ENCODE measurements around the gene OR10G7. TPM values are rescaled to one million over a fixed set of nuclear protein-coding genes. Genes with fewer than 3 reads are reported as not detected.
"Not testable (repeated sequence)": the region's sequence is repeated elsewhere in the genome, so short reads cannot be mapped to it uniquely, and the experiment has no call there.

OR10G7 gene
- total RNA-seq, 2 experiments from 2014 or later, result not detected

DNA sequence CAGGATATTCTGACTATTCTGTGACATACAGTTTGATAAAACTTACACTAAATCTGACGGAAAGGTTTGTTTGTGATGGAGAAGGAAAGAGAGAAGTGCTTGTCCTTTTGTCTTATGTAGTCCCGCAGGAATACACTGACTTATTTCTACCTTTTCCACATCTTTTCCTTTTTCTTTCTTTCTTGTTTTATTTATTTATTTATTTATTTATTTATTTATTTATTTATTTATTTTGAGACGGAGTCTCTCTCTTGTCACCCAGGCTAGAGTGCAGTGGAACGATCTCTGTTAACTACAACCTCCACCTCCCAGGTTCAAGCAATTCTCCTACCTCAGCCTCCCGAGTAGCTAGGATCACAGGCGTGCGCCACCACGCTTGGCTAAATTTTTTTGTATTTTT is 31.0 kb upstream of the OR10G7 start:
- no peak for ATAC-seq
- no peaks in the 10 kb centered on the region for H3K36me3 Mint-ChIP-seq
- H3K27me3 Mint-ChIP-seq, result peaks cover 24% of the 10 kb centered on the region
- H3K27ac Mint-ChIP-seq, result no peak overlapping the region
- H3K4me1 Mint-ChIP-seq, result peaks cover 17% of the 10 kb centered on the region
- CTCF ChIA-PET, result interaction anchor here (1.0 to 1.9 kb wide), 14 partner anchors 8 to 126 kb away, joined by 3 to 27 read pairs (median 5); partner anchors contain the start of genes OR10G7 and VWA5A
- no peak overlapping the region for H3K4me3 Mint-ChIP-seq
- DNase-seq, result no peak
- H3K9me3 Mint-ChIP-seq (ENCODE audit: low read depth), result no peaks in the 10 kb centered on the region

GRCh38 chr11:124071623-124071948 is 30.5 kb upstream of the OR10G7 start:
- Mint-ChIP-seq H3K4me3 (no peak overlapping the region), H3K4me1 (peaks cover 15% of the 10 kb centered on the region), H3K36me3 (no peaks in the 10 kb centered on the region), H3K9me3 (ENCODE audit: low read depth) (no peaks in the 10 kb centered on the region), H3K27ac (no peak overlapping the region), H3K27me3 (peaks cover 21% of the 10 kb centered on the region)
- ATAC-seq (no peak), DNase-seq (no peak)
- CTCF ChIA-PET, result interaction anchor here (0.6 to 1.9 kb wide), 16 partner anchors 9 to 127 kb away, joined by 3 to 27 read pairs (median 4); partner anchors contain the start of genes OR10G7 and VWA5A

GRCh38 chr11:124070915-124071622 is 29.9 kb upstream of the OR10G7 start:
- Mint-ChIP-seq H3K27me3 (peaks cover 20% of the 10 kb centered on the region), H3K36me3 (no peaks in the 10 kb centered on the region), H3K4me1 (peaks cover 15% of the 10 kb centered on the region), H3K27ac (no peak overlapping the region), H3K9me3 (ENCODE audit: low read depth) (no peaks in the 10 kb centered on the region), H3K4me3 (no peak overlapping the region)
- DNase-seq (peak; percentile 76), ATAC-seq (peak; percentile 47)
- CTCF ChIA-PET, result interaction anchor here (0.6 to 2.9 kb wide), 16 partner anchors 9 to 127 kb away, joined by 3 to 27 read pairs (median 5); partner anchors contain the start of genes OR10G7 and VWA5A

GRCh38 chr11:124069429-124070401 is 28.6 kb upstream of the OR10G7 start:
- CTCF ChIA-PET, result interaction anchor here (1.0 to 2.9 kb wide), 9 partner anchors 12 to 516 kb away, joined by 3 to 22 read pairs (median 3); partner anchors contain the start of gene VWA5A
- peaks cover 15% of the 10 kb centered on the region for H3K4me1 Mint-ChIP-seq
- H3K27me3 Mint-ChIP-seq, result peaks cover 19% of the 10 kb centered on the region
- no peaks in the 10 kb centered on the region for H3K36me3 Mint-ChIP-seq
- peak; percentile 96 for ATAC-seq
- H3K27ac Mint-ChIP-seq, result no peak overlapping the region
- H3K4me3 Mint-ChIP-seq, result peak overlapping the region; percentile 31
- DNase-seq, result peak; percentile 75
- no peaks in the 10 kb centered on the region for H3K9me3 Mint-ChIP-seq (ENCODE audit: low read depth)

DNA sequence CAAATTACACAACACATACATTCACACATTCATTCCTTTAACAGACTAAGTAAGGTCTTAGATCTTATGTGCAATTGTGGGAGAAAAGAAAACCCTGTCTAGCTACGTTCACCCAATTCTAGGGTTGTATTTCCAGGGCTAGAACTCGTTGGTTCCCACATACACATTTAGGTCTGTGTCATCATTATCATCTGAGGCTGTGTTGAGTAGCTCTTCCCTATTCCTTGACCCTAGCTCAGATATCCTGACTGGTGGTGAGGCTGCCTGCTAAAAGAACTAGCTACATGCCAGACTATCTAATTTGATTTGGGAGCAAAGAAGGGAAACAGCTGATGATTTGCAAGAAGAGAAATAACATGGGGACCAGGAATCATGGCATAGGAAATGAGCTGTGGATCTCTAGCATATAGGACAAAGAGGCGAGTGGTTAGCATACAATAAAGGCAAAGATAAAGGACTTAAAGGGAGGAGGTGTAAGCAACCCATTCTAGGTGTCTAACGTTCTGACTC is 27.5 kb upstream of the OR10G7 start:
- CTCF ChIA-PET, result interaction anchor here (1.1 to 2.9 kb wide), 6 partner anchors 13 to 264 kb away, joined by 3 to 22 read pairs (median 4); partner anchors contain the start of gene VWA5A
- Mint-ChIP-seq H3K9me3 (ENCODE audit: low read depth) (no peaks in the 10 kb centered on the region), H3K4me1 (peaks cover 15% of the 10 kb centered on the region), H3K27me3 (peaks cover 19% of the 10 kb centered on the region), H3K36me3 (no peaks in the 10 kb centered on the region), H3K4me3 (no peak overlapping the region), H3K27ac (no peak overlapping the region)
- no peak for ATAC-seq
- no peak for DNase-seq

DNA sequence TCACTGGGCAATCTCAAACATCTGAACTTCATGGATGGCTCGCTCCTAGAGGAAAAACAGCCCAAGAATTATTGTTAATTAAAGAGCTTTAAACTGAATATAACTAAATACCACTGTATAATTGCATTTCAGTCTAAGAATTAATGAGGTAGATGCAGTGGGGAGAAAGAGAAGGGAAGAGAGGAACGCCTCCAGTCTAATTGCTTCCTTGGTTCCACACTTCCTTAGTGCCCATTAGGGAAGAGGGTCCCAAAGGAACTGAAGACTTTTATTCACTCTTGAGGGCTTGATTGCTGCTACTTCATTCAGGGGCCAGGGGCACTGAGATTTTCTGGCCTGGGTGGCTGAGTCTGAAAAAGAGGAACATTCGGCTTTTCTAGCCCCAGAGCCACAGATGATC is 11.8 kb upstream of the OR10G7 start:
- CTCF ChIA-PET, result no interaction called here
- peaks cover 3% of the 10 kb centered on the region for H3K27me3 Mint-ChIP-seq
- no peaks in the 10 kb centered on the region for H3K36me3 Mint-ChIP-seq
- ATAC-seq (no peak), DNase-seq (no peak)
- no peaks in the 10 kb centered on the region for H3K9me3 Mint-ChIP-seq (ENCODE audit: low read depth)
- no peak overlapping the region for H3K4me3 Mint-ChIP-seq
- no peak overlapping the region for H3K27ac Mint-ChIP-seq
- H3K4me1 Mint-ChIP-seq, result peaks cover 3% of the 10 kb centered on the region

GRCh38 chr11:124050748-124051147 is 9.6 kb upstream of the OR10G7 start:
- H3K36me3 Mint-ChIP-seq, result no peaks in the 10 kb centered on the region
- ATAC-seq (peak; percentile 20), DNase-seq (no peak)
- peaks cover 3% of the 10 kb centered on the region for H3K4me1 Mint-ChIP-seq
- CTCF ChIA-PET, result no interaction called here
- no peak overlapping the region for H3K4me3 Mint-ChIP-seq
- no peak overlapping the region for H3K27ac Mint-ChIP-seq
- no peaks in the 10 kb centered on the region for H3K9me3 Mint-ChIP-seq (ENCODE audit: low read depth)
- H3K27me3 Mint-ChIP-seq, result peaks cover 2% of the 10 kb centered on the region

GRCh38 chr11:124043420-124043819 is 2.3 kb upstream of the OR10G7 start:
- CTCF ChIA-PET, result interaction anchor here (0.6 kb wide), 1 partner anchor 28 kb away, joined by 3 read pairs; no protein-coding TSS in a partner anchor
- ATAC-seq (no peak), DNase-seq (no peak)
- Mint-ChIP-seq H3K4me1 (no peaks in the 10 kb centered on the region), H3K4me3 (no peak overlapping the region), H3K27me3 (no peaks in the 10 kb centered on the region), H3K9me3 (ENCODE audit: low read depth) (no peaks in the 10 kb centered on the region), H3K27ac (no peak overlapping the region), H3K36me3 (no peaks in the 10 kb centered on the region)

GRCh38 chr11:124039557-124039956 is 1.6 kb downstream of the OR10G7 start:
- Mint-ChIP-seq H3K27me3 (no peaks in the 10 kb centered on the region), H3K4me3 (no peak overlapping the region), H3K27ac (no peak overlapping the region), H3K4me1 (no peaks in the 10 kb centered on the region), H3K9me3 (ENCODE audit: low read depth) (no peaks in the 10 kb centered on the region), H3K36me3 (no peaks in the 10 kb centered on the region)
- CTCF ChIA-PET, result no interaction called here
- ATAC-seq, result no peak
- DNase-seq, result no peak

DNA sequence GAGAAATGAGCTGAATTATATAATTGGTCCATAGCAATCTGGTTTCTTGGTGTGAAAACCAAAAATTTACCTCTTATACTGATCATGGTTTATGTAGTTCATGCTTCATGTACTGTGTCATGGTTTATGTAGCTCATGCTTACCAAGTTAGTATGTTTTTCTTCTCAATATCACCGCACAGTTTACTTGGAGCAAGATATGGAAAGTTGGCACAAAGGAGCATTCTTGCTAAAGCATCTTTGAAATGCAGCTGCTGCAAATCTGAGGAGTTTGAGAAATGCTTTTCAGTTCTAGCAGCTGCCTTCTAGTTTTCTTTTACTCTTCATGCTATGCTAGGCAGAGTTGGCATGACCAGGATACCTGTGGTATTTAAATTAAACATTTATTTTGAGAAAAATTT is 4.5 kb downstream of the OR10G7 start:
- no peak overlapping the region for H3K4me3 Mint-ChIP-seq
- DNase-seq (no peak), ATAC-seq (no peak)
- H3K4me1 Mint-ChIP-seq, result no peaks in the 10 kb centered on the region
- H3K9me3 Mint-ChIP-seq (ENCODE audit: low read depth), result no peaks in the 10 kb centered on the region
- CTCF ChIA-PET, result no interaction called here
- no peak overlapping the region for H3K27ac Mint-ChIP-seq
- H3K27me3 Mint-ChIP-seq, result no peaks in the 10 kb centered on the region
- H3K36me3 Mint-ChIP-seq, result no peaks in the 10 kb centered on the region

GRCh38 chr11:124026498-124026897 is 14.6 kb downstream of the OR10G7 start, which contains the start of gene OR10G8:
OR10G8 (plus strand) TSS chr11:124026798; CDS start chr11:124029623, 2,825 bp downstream.
- no peaks in the 10 kb centered on the region for H3K36me3 Mint-ChIP-seq
- H3K4me1 Mint-ChIP-seq, result no peaks in the 10 kb centered on the region
- no peaks in the 10 kb centered on the region for H3K9me3 Mint-ChIP-seq (ENCODE audit: low read depth)
- DNase-seq (no peak), ATAC-seq (no peak)
- H3K27ac Mint-ChIP-seq, result no peak within 1 kb of the TSS
- no peak within 1 kb of the TSS for H3K4me3 Mint-ChIP-seq
- CTCF ChIA-PET, result no interaction called here
- H3K27me3 Mint-ChIP-seq, result no peaks in the 10 kb centered on the region

DNA sequence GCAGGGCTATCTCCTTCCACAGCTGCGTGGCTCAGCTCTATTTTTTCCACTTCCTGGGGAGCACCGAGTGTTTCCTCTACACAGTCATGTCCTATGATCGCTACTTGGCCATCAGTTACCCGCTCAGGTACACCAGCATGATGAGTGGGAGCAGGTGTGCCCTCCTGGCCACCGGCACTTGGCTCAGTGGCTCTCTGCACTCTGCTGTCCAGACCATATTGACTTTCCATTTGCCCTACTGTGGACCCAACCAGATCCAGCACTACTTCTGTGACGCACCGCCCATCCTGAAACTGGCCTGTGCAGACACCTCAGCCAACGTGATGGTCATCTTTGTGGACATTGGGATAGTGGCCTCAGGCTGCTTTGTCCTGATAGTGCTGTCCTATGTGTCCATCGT is 25.3 kb downstream of the OR10G7 start:
- DNase-seq; H3K4me1 Mint-ChIP-seq; H3K4me3 Mint-ChIP-seq; H3K27me3 Mint-ChIP-seq; CTCF ChIA-PET; H3K27ac Mint-ChIP-seq; ATAC-seq; H3K36me3 Mint-ChIP-seq; H3K9me3 Mint-ChIP-seq (ENCODE audit: low read depth): not testable (repeated sequence)

DNA sequence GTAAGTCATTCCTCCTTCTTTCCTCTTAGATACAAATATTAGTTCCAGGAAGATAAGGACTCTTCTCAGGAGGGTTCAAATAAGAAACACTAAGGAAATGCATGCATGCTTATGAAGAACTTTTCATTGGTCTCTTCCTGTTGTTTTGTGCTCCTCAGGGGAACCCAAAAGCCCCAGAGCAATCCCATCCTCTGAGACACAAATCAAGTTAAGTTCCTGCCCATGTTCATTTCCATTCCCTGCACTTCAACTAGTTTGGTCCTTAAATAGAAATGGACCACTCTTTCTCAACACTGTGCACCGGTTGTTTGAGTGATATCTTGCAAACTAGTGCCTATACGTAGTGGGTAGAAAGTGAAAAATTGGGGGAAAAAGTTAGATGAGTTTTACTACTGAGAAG is 28.4 kb downstream of the OR10G7 start, which contains the start of gene OR10G4:
OR10G4 (plus strand) TSS at position 301 of the 400 bp plus-strand sequence. CDS start 2,578 bp downstream, outside the sequence.
- no peak within 1 kb of the TSS for H3K27ac Mint-ChIP-seq
- H3K4me1 Mint-ChIP-seq, result no peaks in the 10 kb centered on the region
- no peaks in the 10 kb centered on the region for H3K27me3 Mint-ChIP-seq
- no peak for ATAC-seq
- CTCF ChIA-PET, result no interaction called here
- no peaks in the 10 kb centered on the region for H3K36me3 Mint-ChIP-seq
- H3K9me3 Mint-ChIP-seq (ENCODE audit: low read depth), result no peaks in the 10 kb centered on the region
- no peak for DNase-seq
- H3K4me3 Mint-ChIP-seq, result no peak within 1 kb of the TSS

All from activated CD8-positive, alpha-beta memory T cell treated with anti-CD3 and anti-CD28 coated beads, Interleukin-2, amount 10 ng/mL, durations not matched to agents 7 days and 5 days (primary cell).